ENCODE results near the gene OR5AK2.

DNA sequence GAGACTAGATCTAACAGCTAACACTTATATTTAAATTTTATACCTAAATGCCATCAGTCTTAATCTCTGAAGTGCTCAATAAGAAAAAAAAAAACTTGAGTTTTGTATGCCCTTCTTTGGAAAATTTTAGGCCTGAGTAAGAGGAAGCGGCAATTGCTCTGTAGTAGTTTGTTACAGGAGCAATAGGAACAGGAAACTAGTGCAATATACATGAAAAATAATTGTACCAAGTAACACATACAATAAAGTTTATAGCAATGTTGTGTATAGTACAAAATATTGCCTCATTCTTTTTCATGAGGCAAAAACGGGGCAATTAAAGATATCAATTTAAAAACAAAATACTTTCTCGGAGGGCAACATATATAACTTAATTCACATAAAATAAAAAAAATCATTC is 19.7 kb downstream of the OR5AK2 start:
- TF ChIP-seq, protein P1, sequence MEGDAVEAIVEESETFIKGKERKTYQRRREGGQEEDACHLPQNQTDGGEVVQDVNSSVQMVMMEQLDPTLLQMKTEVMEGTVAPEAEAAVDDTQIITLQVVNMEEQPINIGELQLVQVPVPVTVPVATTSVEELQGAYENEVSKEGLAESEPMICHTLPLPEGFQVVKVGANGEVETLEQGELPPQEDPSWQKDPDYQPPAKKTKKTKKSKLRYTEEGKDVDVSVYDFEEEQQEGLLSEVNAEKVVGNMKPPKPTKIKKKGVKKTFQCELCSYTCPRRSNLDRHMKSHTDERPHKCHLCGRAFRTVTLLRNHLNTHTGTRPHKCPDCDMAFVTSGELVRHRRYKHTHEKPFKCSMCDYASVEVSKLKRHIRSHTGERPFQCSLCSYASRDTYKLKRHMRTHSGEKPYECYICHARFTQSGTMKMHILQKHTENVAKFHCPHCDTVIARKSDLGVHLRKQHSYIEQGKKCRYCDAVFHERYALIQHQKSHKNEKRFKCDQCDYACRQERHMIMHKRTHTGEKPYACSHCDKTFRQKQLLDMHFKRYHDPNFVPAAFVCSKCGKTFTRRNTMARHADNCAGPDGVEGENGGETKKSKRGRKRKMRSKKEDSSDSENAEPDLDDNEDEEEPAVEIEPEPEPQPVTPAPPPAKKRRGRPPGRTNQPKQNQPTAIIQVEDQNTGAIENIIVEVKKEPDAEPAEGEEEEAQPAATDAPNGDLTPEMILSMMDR (optimal IDR thresholded peaks at IDR 0.05 in 1 of 3, IDR thresholded peaks at IDR 0.05 in 1 of 3, conservative IDR thresholded peaks at IDR 0.05 in 1 of 3; ENCODE audit: extremely low read depth in 1 of 3, insufficient read depth in 2 of 3, low read length in 3 of 3): no peak
- no peak for TF ChIP-seq EZH2 (IDR thresholded peaks at IDR 0.05; ENCODE audit: low read length)

All from keratinocyte (primary cell).